CMK (cell line): ENCODE data around the gene TOR4A.

ENCODE experiments used
- DNase-seq: peaks from one replicate; pipeline ENCODE4 v3.0.0-alpha.2; 2010; ENCODE audit warnings: low read depth

The TOR4A gene

DNA sequence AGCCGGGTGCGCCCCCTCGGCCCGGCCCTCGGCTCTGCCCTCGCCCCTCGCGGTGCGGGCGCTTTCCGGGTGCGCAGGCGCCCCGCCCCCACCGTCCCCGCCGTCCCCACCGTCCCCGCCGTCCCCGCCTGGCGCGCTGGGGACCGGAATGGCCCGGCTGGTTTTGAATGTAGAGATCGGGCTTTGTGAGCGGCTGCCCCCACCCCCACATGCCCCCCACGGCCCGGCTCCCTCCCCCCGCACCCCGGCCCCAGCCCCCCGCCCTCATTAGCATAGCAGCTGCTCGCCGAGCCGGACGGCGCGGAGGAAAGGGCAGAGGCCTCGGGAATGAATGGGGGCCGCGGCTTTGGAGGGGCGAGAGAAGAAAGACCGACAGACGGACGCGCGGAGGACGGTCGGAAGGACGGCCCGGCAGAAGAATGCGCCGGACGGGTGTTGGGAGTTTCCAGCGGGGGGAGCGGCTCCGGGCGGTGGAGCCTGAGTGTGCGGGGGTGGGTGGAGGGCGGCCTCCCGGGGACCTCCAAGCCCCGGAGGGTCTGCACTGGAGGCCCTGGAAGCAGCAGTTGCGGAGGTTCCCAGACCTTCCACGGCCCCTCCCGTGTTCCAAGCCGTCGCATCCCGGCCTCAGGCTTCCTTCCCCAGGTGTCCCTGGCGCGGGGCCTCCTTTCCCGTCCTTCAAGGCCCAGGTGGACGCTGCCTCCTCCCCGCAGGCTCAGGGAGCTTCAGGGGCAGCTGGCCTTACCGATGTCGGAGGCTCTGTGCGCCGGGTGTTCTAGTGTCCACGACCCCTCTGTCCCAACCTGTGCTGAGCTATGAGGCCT is 18.5 kb downstream of the TOR4A start:
- no peak for DNase-seq

GRCh38 chr9:137296670-137297664 is 19.4 kb downstream of the TOR4A start:
- DNase-seq, result no peak

GRCh38 chr9:137297966-137298365 is 20.4 kb downstream of the TOR4A start:
- no peak for DNase-seq

DNA sequence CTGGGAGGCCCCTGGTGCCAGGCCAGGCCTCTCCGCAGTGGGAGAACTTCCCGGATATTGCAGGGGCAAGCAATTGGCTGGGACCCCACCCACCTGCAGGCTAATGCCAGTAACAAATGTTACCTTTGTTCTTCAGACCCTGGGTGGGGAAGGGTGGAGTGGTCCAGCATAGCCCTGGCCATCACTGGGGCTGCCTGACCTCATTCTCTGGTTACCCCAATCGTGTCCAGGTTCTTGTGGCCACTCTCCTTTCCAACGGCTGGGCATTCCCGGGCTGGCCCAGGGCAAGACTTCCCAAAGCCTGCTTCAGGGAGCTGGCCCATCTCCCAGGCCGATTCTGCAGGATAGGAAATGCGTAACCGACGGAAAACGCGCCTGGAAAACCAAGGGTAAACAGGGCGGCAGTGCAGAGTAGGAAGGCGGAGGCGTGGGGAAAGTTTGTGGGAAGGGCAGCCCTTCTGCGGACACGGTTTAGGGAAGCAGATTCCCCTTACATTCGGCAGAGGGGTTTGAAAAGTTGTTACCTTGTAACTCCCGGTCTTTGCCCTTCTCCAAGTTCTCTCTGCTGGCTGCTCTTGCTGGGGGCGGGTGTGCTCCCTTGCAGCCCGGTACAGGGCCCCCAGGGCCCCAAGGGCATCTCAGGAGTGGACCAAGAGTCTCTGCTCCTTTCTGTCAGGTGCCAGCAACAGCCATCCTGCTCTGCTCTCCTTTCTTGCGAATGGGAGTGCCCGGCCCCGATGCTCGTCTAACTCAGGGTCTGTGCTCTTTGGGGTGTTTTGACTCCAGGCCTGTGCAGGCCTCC is 21.1 kb downstream of the TOR4A start:
- no peak for DNase-seq

DNA sequence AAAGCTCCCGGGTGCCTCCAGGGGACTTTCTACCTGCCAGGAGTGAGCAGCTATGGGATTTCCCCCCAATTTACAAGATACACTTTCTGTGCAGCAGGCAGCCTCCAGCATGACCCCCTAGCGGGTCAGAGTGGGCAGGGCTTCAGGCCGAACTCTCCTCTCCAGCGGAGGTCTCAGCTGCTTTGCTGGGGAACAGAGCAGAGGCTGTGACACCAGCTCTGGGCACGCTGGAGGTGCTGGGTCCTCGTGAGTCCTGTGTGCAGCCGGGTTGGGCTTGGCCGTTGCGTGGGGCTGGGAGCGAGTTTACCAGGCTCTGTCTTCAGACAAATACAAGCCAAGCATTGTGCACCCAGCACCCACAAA is 21.7 kb downstream of the TOR4A start:
- DNase-seq, result no peak

DNA sequence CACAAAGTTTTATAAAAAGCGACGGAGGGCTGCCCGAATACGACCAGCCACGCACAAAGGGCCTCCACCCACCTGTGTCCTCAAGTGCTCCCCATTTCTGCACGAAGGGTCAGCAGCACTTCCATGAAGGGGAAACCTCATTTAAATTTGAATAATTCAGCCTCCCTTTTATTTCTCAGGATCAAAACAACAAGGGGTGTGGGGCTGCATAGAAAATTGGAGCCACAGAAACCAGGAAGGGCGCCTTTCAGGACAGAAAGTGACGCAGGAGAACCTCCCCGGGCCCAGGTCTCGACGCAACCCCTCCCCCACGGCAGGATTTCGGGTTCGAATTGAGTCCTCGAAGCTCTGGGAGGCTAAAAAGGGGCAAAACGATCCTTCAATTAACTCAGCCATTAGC is 22.4 kb downstream of the TOR4A start:
- DNase-seq, result no peak

DNA sequence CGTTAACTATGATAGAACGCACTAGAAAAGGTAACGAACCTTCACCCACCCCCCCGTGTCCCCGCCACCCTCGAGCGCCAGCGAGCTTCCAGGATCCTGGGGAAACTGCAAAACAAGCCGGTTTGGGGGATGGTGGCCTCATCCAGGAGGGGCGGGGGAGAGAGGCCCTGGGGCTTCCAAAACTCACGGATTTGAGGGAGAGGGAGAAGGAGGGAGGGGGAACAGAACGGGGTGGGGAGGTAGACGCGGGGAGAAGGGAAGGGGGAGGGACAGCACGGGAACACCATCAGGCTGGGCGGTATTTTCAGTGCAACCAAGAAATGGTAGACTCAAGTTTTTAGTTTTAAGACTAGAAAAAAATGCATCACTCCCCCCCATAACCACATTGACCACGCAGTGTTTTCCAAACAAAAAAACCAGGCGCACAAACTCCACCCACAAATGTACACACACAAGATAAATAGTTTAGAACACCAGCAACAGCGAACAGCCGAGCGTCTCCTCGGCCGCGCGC is 23.1 kb downstream of the TOR4A start:
- no peak for DNase-seq

GRCh38 chr9:137301081-137301947 is 23.8 kb downstream of the TOR4A start:
- no peak for DNase-seq

DNA sequence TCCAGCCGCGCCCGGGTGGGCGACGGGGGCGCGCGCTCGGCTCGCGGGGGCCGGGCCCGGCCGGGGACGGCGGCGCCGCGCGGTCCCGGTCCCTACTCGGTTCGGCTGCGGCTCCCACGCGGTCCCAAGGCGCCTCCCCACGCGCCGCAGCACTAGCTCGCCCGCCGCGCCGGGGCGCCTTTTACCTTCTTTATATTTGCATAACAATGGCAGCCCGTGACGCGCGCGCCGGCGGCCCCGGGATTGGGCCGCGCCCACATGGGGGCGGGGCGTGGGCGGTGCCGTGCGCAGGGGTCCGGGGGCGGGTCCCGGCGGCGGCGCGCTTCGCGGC is 24.6 kb downstream of the TOR4A start, which contains the start of gene NRARP:
NRARP (minus strand) TSS at position 154 of the 331 bp plus-strand sequence. CDS start 343 bp downstream, outside the sequence.
- DNase-seq, result no peak

GRCh38 chr9:137302449-137303150 is 25.1 kb downstream of the TOR4A start:
- DNase-seq, result no peak

GRCh38 chr9:137303151-137303892 is 25.8 kb downstream of the TOR4A start:
- no peak for DNase-seq

DNA sequence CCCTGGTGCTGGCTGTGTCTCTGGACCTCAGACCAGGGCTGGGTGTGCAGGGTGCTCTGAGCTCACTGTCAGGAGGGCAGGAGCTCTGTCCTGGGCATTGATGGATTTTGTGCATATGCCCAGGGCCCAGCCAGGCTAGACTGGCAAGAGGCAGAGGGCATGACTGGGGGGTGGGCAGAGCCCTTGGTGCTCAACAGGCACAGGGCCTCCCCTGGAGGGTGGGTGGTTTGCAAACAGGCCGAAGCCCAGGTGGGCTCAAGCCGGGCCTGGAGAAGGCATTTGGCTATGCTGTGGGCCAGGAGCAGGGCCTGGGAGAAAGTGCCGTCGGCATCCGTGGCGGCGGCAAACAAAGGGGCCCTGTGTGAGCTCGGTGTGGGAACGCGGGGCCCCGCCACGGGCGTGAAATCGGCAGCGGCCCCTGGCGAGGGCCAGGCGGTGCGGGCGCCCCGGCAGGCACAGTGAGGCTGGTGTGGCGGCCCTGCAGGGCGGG is 26.4 kb downstream of the TOR4A start:
- DNase-seq, result no peak

GRCh38 chr9:137304383-137305059 is 27.0 kb downstream of the TOR4A start:
- DNase-seq, result no peak

DNA sequence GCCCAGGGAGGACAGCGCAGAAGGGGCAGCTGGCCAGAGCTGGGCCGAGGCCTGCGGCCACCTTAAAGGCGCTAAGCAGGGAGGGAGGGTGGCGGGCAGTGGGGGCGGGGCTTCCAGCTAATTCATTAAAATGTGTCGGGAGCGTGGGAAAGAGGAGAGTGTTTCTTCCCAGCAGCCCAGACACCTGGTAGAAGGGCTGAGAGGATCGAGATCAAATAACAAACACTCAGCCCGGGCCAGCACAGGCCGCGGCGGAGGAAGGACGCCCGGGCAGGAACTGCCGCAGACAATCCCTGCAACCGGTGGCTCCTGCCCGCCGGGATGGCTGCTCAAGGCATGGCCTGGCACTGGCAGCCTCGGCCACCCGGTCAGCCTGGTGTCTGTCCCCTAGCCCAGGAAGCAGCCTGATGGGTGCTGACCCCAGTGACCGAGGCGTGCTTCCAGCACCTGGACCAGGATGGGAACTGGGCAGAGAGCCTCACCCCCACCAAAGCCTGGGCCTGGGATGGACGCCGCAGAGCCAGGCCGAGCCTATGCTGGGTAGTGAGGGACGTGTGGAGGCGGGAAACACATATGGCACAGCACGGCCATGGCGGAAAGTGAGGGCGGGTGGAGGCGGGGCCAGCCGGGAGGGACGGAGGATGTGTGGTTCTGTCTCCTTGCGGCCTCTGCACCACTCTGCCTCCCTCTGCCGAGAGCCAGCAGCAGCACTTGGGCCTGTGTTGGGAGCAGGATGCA is 27.7 kb downstream of the TOR4A start:
- DNase-seq, result no peak

GRCh38 chr9:137305798-137306065 is 28.2 kb downstream of the TOR4A start:
- DNase-seq, result no peak

- no peak for DNase-seq
Observed at GRCh38 chr9:137306066-137306849, 28.7 kb downstream of the TOR4A start.

- no peak for DNase-seq
Observed at GRCh38 chr9:137306850-137307254, 29.3 kb downstream of the TOR4A start.
